ENCODE data around the gene GCHFR. TPM values are rescaled to one million over a fixed set of nuclear protein-coding genes. Genes with fewer than 3 reads are reported as not detected.

Gene GCHFR
- polyA plus RNA-seq, 3 donors, result 19.1 to 46.7 (median 45.9) TPM

DNA sequence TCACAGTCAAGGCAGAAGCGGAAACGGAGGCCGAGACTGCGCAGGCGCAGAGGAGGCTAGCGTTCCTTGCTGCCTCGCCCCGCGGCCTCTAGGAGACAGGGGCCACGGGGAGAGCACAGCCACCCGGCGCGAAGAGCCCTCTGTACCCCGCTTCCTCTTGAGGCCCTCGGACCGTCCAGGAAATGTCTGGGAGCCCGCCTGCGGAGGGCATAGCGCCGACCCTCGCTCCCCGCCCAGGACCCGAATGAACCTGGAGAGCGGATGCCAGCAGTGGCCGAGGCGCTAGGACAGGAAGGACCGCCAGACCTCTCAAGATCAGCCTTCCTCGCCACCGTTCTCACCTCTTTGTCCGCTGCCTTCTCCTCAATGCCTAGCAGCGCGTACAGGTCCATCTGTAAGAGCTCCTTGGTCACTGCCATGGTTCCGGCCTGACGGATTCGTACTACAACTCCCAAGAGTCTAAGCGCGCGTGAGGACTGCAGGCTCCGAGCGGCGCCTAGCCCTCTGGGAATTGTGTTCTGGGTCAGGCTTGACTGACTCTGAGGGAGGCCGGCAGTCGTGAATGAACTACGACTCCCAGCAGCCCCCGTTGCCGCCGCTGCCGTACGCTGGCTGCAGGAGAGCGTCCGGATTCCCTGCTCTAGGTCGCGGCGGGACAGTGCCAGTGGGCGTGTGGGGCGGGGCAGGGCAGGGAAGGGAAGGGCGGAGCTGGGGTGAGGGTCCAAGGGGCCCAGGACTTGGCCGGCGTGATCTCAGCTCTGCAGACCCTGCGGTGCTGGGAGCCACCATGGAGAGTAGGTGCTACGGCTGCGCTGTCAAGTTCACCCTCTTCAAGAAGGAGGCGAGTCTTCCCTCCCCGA lies 43.4 kb downstream of the GCHFR start, which contains the start of the genes DNAJC17 and ZFYVE19:
Gene DNAJC17 (minus strand): TSS at position 446 of the 860 bp plus-strand sequence. CDS start 27 bp downstream, at position 419.
Gene ZFYVE19 (plus strand): TSS at position 62 of the 860 bp plus-strand sequence. CDS start 501 bp downstream, at position 563.
- peaks cover 0 to 2% (median 0%) of the 10 kb centered on the region in 7 donors for H3K9me3 Mint-ChIP-seq
- peaks cover 0 to 3% (median 3%) of the 10 kb centered on the region in 3 donors for H3K27me3 Mint-ChIP-seq (ENCODE audit: low read depth in 3 of 3)

More for the DNA sequence above, 43.4 kb downstream of the GCHFR start, which contains the start of the genes DNAJC17 and ZFYVE19:
- Histone ChIP-seq H4K20me1 (ENCODE audit: insufficient read depth, low read length) (peaks cover 4% of the 10 kb centered on the region), H3K27me3 (ENCODE audit: control insufficient read depth in 2 of 2, insufficient read depth in 2 of 2, low read length in 2 of 2) (no peaks in the 10 kb centered on the region), H3K9me3 (replicated peaks in 1 of 2; ENCODE audit: control insufficient read depth in 1 of 2, insufficient read depth in 1 of 2, low read length in 2 of 2) (no peaks in the 10 kb centered on the region), H3K4me3 (replicated peaks in 1 of 3; ENCODE audit: low read depth in 2 of 3, low read length in 3 of 3) (peak within 1 kb of the TSS; percentile 82 to 100 (median 97)), H3K79me2 (ENCODE audit: insufficient read depth, low read length) (peaks cover 56% of the 10 kb centered on the region), H3K4me2 (replicated peaks; ENCODE audit: extremely low read depth, low read length, poor library complexity, severe bottlenecking) (peak within 1 kb of the TSS; percentile 81), H3K9ac (ENCODE audit: insufficient read depth, low read length, poor library complexity, severe bottlenecking) (peak within 1 kb of the TSS; percentile 89), H3K27ac (ENCODE audit: low read depth in 1 of 2, low read length in 2 of 2) (peak within 1 kb of the TSS; percentile 72 to 85), H2AFZ (ENCODE audit: insufficient read depth, low read depth, low read length, poor library complexity, severe bottlenecking) (peak within 1 kb of the TSS; percentile 100), H3K36me3 (replicated peaks in 1 of 2; ENCODE audit: control insufficient read depth in 1 of 2, insufficient read depth in 2 of 2, low read length in 2 of 2) (peaks cover 22 to 46% of the 10 kb centered on the region in 2 donors), H3K4me1 (ENCODE audit: control insufficient read depth in 1 of 2, insufficient read depth in 2 of 2, low read length in 2 of 2) (peaks cover 14 to 21% of the 10 kb centered on the region in 2 donors)
- under 1% methylated on average over 64 of the region's 64 CpGs for WGBS (ENCODE audit: insufficient coverage)
- Mint-ChIP-seq H3K4me3 (peak within 1 kb of the TSS; percentile 97), H3K27ac (peak within 1 kb of the TSS; percentile 86 to 97 (median 94)), H3K4me1 (peaks cover 27% of the 10 kb centered on the region), H3K36me3 (peaks cover 20 to 42% of the 10 kb centered on the region in 2 donors)
- DNase-seq, result peak; percentile 92 to 97 (median 92)
- TF ChIP-seq, protein P1, sequence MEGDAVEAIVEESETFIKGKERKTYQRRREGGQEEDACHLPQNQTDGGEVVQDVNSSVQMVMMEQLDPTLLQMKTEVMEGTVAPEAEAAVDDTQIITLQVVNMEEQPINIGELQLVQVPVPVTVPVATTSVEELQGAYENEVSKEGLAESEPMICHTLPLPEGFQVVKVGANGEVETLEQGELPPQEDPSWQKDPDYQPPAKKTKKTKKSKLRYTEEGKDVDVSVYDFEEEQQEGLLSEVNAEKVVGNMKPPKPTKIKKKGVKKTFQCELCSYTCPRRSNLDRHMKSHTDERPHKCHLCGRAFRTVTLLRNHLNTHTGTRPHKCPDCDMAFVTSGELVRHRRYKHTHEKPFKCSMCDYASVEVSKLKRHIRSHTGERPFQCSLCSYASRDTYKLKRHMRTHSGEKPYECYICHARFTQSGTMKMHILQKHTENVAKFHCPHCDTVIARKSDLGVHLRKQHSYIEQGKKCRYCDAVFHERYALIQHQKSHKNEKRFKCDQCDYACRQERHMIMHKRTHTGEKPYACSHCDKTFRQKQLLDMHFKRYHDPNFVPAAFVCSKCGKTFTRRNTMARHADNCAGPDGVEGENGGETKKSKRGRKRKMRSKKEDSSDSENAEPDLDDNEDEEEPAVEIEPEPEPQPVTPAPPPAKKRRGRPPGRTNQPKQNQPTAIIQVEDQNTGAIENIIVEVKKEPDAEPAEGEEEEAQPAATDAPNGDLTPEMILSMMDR (IDR thresholded peaks at IDR 0.05), result no peak
- intact Hi-C loops (cut with micrococcal nuclease), result loop anchor here (1.0 to 10.0 kb wide), 5 partner anchors 46 to 113 kb away; partner anchors contain the start of genes RAD51 (in 1 of the 2), RMDN3 (in 1 of the 2) and VPS18 (in 1 of the 2)
